Liver (tissue), 3 donors: Measurements from ENCODE around the gene RGS7.

Source experiments
- EGR1 ChIP-seq, 2 donors: IDR thresholded peaks; 2 replicates each; pipeline ENCODE4 v1.6.1; 2016 to 2018; ENCODE audit warnings: antibody characterized with exemption in 2 of 2, low read depth in 2 of 2
- FOXA1 ChIP-seq: IDR thresholded peaks from 2 replicates; pipeline ENCODE4 v1.6.1; 2016; ENCODE audit warnings: antibody characterized with exemption
- GABPA ChIP-seq, 2 donors: IDR thresholded peaks in 1 of 2; conservative IDR thresholded peaks in 1 of 2; 2 replicates each; pipeline ENCODE4 v1.6.1; 2016; ENCODE audit warnings: antibody characterized with exemption in 2 of 2, mild to moderate bottlenecking in 1 of 2, moderate library complexity in 1 of 2
- HNF4G ChIP-seq: IDR thresholded peaks from 2 replicates; pipeline ENCODE4 v1.6.1; 2016; ENCODE audit warnings: antibody characterized with exemption
- JUND ChIP-seq, 2 donors: IDR thresholded peaks; 2 replicates each; pipeline ENCODE4 v1.6.1; 2016; ENCODE audit warnings: antibody characterized with exemption in 2 of 2
- NR2F2 ChIP-seq: IDR thresholded peaks from 2 replicates; pipeline ENCODE4 v1.6.1; 2016; ENCODE audit warnings: antibody characterized with exemption
- RAD21 ChIP-seq, 2 donors: IDR thresholded peaks; 2 replicates each; pipeline ENCODE4 v1.6.1; 2016; ENCODE audit warnings: antibody characterized with exemption in 2 of 2, mild to moderate bottlenecking in 2 of 2
- TAF1 ChIP-seq: conservative IDR thresholded peaks from 2 replicates; pipeline ENCODE4 v1.6.1; 2016; ENCODE audit warnings: antibody characterized with exemption, mild to moderate bottlenecking
- TF ChIP-seq, protein P1 (sequence below): fragments of 150-350 bp; IDR thresholded peaks from 2 replicates; pipeline ENCODE4 v1.5.1; 2017; ENCODE audit warnings: improper control_type of control experiment, low read depth, low read length; ENCODE audit not compliant: missing input control
- TF ChIP-seq, protein P2 (sequence below): IDR thresholded peaks from 2 replicates; pipeline ENCODE4 v1.6.1; 2016; ENCODE audit warnings: antibody characterized with exemption
- TF ChIP-seq, protein P3 (sequence below): IDR thresholded peaks from 2 replicates; pipeline ENCODE4 v1.6.1; 2016; ENCODE audit warnings: antibody characterized with exemption
- TF ChIP-seq, protein P4 (sequence below): IDR thresholded peaks from 2 replicates; pipeline ENCODE4 v1.6.1; 2016; ENCODE audit warnings: antibody characterized with exemption
- TF ChIP-seq, protein P5 (sequence below): IDR thresholded peaks from 2 replicates; pipeline ENCODE4 v1.6.1; 2016; ENCODE audit warnings: antibody characterized with exemption, mild to moderate bottlenecking
- donor health status: healthy.
- donor health status: healthy.

DNA sequence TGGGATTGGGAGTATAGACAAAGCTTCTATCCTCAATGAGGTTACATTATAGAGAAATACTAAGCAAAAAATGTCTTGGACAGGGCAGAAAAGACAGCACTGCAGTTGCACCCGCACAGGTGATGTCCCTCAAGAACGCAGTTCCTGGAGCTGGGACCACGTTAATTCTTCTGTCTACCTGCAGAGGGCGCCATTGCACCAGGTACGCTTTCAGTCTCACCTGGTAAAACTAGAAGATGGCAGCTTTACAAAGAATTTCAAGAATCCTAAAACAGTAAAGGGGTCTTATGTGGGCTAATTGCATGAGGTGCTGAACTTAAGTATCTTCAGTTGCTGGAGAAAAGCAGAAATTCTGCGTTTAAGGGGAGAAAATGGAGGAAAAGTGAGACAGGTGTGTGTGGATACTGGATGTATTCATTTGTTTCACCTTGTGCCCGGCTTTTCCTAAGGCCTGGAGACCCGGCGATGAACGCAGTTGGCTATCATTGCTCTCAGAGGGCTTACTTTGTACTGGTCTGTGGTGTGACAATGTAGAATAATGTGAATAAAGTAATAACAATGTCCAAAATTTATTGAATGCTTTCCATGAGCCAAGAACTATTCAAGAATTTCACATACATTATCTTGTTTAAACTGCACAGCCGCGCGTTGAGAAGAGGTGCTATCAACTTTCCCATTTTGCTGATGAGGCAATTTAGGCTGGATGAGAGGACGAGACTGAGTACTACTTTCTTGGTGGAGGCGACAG is 468.8 kb downstream of the RGS7 start:
- TF ChIP-seq, protein P1, sequence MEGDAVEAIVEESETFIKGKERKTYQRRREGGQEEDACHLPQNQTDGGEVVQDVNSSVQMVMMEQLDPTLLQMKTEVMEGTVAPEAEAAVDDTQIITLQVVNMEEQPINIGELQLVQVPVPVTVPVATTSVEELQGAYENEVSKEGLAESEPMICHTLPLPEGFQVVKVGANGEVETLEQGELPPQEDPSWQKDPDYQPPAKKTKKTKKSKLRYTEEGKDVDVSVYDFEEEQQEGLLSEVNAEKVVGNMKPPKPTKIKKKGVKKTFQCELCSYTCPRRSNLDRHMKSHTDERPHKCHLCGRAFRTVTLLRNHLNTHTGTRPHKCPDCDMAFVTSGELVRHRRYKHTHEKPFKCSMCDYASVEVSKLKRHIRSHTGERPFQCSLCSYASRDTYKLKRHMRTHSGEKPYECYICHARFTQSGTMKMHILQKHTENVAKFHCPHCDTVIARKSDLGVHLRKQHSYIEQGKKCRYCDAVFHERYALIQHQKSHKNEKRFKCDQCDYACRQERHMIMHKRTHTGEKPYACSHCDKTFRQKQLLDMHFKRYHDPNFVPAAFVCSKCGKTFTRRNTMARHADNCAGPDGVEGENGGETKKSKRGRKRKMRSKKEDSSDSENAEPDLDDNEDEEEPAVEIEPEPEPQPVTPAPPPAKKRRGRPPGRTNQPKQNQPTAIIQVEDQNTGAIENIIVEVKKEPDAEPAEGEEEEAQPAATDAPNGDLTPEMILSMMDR: peak; percentile 86
- TF ChIP-seq, protein P2, sequence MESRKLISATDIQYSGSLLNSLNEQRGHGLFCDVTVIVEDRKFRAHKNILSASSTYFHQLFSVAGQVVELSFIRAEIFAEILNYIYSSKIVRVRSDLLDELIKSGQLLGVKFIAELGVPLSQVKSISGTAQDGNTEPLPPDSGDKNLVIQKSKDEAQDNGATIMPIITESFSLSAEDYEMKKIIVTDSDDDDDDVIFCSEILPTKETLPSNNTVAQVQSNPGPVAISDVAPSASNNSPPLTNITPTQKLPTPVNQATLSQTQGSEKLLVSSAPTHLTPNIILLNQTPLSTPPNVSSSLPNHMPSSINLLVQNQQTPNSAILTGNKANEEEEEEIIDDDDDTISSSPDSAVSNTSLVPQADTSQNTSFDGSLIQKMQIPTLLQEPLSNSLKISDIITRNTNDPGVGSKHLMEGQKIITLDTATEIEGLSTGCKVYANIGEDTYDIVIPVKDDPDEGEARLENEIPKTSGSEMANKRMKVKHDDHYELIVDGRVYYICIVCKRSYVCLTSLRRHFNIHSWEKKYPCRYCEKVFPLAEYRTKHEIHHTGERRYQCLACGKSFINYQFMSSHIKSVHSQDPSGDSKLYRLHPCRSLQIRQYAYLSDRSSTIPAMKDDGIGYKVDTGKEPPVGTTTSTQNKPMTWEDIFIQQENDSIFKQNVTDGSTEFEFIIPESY: no peak
- TF ChIP-seq, protein P3, sequence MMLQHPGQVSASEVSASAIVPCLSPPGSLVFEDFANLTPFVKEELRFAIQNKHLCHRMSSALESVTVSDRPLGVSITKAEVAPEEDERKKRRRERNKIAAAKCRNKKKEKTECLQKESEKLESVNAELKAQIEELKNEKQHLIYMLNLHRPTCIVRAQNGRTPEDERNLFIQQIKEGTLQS: no peak
- TF ChIP-seq JUND (IDR thresholded peaks at IDR 0.05) (no peak), HNF4G (no peak), TAF1 (no peak), NR2F2 (no peak), FOXA1 (no peak), RAD21 (IDR thresholded peaks at IDR 0.05) (peak; percentile 94 to 95), GABPA (IDR thresholded peaks at IDR 0.05 in 1 of 2, conservative IDR thresholded peaks at IDR 0.05 in 1 of 2) (no peak), EGR1 (IDR thresholded peaks at IDR 0.05; ENCODE audit: low read depth in 2 of 2) (no peak)
- TF ChIP-seq, protein P4, sequence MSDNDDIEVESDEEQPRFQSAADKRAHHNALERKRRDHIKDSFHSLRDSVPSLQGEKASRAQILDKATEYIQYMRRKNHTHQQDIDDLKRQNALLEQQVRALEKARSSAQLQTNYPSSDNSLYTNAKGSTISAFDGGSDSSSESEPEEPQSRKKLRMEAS: no peak
- TF ChIP-seq, protein P5, sequence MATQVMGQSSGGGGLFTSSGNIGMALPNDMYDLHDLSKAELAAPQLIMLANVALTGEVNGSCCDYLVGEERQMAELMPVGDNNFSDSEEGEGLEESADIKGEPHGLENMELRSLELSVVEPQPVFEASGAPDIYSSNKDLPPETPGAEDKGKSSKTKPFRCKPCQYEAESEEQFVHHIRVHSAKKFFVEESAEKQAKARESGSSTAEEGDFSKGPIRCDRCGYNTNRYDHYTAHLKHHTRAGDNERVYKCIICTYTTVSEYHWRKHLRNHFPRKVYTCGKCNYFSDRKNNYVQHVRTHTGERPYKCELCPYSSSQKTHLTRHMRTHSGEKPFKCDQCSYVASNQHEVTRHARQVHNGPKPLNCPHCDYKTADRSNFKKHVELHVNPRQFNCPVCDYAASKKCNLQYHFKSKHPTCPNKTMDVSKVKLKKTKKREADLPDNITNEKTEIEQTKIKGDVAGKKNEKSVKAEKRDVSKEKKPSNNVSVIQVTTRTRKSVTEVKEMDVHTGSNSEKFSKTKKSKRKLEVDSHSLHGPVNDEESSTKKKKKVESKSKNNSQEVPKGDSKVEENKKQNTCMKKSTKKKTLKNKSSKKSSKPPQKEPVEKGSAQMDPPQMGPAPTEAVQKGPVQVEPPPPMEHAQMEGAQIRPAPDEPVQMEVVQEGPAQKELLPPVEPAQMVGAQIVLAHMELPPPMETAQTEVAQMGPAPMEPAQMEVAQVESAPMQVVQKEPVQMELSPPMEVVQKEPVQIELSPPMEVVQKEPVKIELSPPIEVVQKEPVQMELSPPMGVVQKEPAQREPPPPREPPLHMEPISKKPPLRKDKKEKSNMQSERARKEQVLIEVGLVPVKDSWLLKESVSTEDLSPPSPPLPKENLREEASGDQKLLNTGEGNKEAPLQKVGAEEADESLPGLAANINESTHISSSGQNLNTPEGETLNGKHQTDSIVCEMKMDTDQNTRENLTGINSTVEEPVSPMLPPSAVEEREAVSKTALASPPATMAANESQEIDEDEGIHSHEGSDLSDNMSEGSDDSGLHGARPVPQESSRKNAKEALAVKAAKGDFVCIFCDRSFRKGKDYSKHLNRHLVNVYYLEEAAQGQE: no peak
